Coronary artery (tissue), 2 donors: ENCODE measurements around the gene GGTLC2.
A peak's percentile ranks its signal among the peaks of the same experiment; 100 is the strongest.
"Not testable (repeated sequence)": the region's sequence is repeated elsewhere in the genome, so short reads cannot be mapped to it uniquely, and the experiment has no call there.

Source experiments
- DNase-seq: peaks from one replicate; pipeline ENCODE4 v3.0.0-alpha.2; 2017; ENCODE audit warnings: low spot score
- H3K27ac ChIP-seq, 2 donors: fragments of 200-600 bp; sonication (generic); one replicate each; pipeline ENCODE4 v1.5.1; 2016 to 2019
- H3K4me3 ChIP-seq: fragments of 200-600 bp; sonication (generic); 2 replicates; pipeline ENCODE4 v1.5.1; 2016; ENCODE audit warnings: mild to moderate bottlenecking, moderate library complexity
- TF ChIP-seq, protein P1 (sequence below): fragments of 200-600 bp; sonication (generic); IDR thresholded peaks from one replicate; pipeline ENCODE4 v1.5.1; 2019; ENCODE audit warnings: antibody characterized with exemption

Gene GGTLC2

DNA sequence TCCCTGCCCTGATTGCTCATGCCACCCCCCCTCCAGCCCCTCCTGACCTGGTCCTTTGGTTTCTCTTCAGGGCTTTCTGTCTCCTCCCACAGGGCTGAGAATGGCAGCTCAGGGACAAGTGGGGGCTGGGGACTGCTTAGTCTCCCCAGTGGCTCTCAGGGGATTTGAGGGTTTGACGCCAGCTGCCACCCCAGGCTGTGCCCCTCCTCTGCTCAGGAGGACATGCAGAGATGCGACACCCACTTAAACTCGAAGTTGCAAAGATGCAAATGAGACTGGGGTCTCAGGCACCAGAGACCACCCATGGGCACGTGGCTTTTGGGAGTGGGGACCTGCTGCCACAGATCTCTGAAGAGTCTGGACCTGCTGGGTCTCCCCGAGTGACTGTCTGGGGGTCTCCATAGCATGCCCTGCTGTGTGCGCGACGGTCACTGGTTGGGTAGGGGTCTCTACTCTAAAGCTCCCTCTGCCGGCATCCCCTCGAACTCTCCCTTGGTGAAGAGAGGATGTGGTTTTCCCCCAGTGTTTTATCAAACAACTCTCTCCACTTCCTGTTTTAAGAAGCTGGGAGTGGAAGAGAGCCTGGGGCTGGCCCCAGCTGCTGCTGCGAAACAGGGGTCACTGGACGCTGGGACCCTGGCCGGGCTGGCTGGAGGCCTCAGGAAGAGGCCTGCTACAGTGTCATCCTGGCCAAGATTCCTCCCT, 9.4 kb downstream of the GGTLC2 start:
- H3K4me3 ChIP-seq, DNase-seq, H3K27ac ChIP-seq: not testable (repeated sequence)

DNA sequence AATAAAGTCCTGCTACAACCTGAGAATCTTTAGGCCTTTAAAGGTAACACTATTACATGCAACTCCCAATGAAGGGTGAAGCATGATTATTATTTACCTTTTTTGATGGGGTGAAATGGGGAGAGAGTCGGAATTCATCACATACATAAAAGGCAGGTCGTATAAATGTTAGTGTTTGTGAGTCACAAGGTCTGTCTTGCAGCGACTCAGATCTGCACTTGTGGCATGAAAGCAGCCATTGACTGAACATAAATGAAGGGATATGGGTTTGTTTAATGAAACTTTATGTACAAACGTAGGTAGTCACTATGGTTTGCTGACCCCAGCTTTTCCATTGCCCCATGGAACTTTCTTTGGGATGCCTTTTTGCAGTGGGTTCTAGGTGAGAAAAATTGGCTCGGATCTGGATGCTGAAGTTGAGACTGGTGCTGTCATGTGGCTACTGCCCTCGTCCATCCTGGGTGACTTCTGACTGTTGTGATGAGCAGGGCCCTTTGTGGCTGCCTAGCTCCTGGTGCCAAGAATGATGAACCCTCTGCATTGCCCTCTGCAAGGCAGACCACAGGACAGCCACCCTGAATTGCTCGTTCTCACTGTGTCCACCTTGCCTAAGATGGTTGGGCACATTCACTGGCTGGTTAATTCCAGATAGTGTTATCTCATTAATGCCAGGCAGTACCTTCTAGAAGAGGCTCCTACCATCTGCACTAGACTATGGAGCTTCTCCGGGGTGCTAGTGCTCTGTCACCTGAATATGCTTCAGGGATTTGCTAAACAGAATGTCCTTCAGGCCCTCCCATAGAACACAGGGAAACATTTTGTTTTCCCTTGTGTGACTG, 11.3 kb downstream of the GGTLC2 start:
- Histone ChIP-seq H3K4me3 (no peak overlapping the region), H3K27ac (no peak overlapping the region)
- peak; percentile 64 for DNase-seq
- TF ChIP-seq, protein P1, sequence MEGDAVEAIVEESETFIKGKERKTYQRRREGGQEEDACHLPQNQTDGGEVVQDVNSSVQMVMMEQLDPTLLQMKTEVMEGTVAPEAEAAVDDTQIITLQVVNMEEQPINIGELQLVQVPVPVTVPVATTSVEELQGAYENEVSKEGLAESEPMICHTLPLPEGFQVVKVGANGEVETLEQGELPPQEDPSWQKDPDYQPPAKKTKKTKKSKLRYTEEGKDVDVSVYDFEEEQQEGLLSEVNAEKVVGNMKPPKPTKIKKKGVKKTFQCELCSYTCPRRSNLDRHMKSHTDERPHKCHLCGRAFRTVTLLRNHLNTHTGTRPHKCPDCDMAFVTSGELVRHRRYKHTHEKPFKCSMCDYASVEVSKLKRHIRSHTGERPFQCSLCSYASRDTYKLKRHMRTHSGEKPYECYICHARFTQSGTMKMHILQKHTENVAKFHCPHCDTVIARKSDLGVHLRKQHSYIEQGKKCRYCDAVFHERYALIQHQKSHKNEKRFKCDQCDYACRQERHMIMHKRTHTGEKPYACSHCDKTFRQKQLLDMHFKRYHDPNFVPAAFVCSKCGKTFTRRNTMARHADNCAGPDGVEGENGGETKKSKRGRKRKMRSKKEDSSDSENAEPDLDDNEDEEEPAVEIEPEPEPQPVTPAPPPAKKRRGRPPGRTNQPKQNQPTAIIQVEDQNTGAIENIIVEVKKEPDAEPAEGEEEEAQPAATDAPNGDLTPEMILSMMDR = no peak

DNA sequence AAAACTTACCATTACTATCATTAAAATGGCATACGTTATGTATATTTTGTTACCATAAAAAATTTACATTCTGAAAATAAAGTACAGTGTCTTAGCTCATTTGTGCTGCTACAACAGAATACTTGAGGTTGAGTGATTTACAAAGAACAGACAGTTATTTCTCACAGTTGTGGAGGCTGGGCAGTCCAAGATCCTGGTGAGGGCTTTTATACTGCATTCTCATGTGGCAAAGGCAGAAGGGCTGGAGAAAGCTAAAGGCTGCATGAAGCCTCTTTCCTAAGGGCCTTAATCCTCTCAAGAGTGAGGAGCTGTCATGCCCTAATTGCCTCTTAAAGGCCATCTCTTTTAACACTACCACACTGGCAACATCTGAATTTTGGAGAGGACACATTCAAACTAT, 13.3 kb downstream of the GGTLC2 start:
- TF ChIP-seq, protein P1 = no peak
- no peak overlapping the region for H3K27ac ChIP-seq
- DNase-seq = peak; percentile 16
- H3K4me3 ChIP-seq = no peak overlapping the region

DNA sequence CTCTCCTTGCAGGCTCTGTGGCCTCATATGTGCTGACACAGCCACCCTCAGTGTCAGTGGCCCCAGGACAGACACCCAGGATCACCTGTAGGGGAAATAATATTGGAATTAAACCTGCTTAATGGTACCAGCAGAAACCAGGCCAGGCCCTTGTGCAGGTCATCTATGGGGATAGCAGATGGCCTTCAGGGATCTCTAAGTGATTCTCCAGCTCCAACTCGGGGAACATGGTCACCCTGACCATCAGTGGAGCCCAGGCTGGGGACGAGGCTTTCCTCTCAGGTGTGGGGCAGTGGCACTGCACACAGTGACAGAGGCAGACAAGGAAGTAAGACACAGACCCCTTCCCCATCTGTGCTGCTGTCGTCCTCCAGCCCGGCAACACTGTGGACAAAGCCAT, 16.9 kb downstream of the GGTLC2 start:
- no peak for DNase-seq
- H3K4me3 ChIP-seq = no peak overlapping the region
- no peak overlapping the region for H3K27ac ChIP-seq
- TF ChIP-seq, protein P1 = no peak

DNA sequence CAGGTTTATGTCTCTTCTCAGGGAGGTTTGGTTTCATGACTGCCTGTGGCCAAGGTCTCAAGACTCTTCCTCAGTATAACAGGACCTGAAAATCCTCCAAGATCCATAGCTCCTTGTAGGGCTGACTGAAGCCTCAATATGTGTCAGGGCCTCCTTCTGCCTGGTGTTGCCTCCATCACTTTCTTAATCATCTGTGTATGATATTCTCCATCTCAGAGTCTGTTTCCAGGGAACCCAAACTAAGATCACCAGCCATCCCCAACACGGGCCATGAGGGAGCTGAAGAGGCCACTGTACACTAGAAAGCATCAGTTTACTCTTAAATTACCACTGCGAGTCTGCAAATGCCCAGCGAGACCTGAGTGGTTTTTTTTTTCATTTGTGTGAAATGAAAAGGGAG, 17.7 kb downstream of the GGTLC2 start:
- no peak for DNase-seq

DNA sequence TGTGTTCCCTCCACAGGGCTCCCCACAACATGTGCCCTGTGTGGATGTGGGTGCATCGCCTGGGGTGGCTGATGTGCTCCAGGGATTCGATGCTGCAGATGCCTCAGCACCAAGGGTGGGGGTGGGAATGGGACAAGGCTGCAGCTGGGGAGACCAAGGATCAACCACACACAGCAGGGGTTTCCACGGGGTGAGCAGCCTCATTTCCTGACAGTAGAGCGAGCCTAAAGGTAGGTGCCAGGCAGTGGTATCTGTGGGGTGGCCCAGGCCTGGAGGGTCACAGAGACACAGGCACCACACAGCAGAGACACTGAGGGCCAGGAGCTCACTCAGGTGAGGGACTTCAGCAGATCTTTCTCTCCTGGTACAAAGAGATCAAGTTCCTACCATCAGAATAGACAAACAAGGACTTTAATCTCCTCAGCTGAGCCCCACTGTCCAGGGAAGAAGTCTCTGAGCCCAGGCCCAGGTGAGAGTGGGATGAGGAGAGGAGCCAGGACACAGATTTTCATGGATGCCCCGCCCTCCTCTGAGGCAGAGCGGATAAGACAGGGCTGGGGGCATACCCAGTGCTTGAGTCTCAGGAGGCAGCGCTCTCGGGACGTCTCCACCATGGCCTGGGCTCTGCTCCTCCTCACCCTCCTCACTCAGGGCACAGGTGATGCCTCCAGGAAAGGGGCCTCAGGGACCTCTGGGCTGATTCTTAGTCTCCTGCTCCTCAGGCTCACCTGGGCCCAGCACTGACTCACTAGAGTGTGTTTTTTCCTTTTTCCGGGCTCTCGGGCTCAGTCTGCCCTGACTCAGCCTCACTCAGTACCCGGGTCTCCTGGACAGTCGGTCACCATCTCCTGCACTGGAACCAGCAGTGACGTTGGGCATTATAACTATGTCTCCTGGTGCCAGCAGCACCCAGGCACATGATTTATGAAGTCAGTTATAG, 19.7 kb downstream of the GGTLC2 start:
- H3K4me3 ChIP-seq = no peak overlapping the region
- TF ChIP-seq, protein P1 = no peak
- no peak for DNase-seq
- H3K27ac ChIP-seq = no peak overlapping the region

More for the DNA sequence above, 17.7 kb downstream of the GGTLC2 start:
- H3K27ac ChIP-seq = no peak overlapping the region
- TF ChIP-seq, protein P1 = no peak
- no peak overlapping the region for H3K4me3 ChIP-seq
